ENCODE data around the gene SLC38A5. TPM values are rescaled to one million over a fixed set of nuclear protein-coding genes. Genes with fewer than 3 reads are reported as not detected.

Gene SLC38A5
- total and polyA plus RNA-seq, 2 of the 13 experiments (the other 11 are each of a cell fraction or from before 2014, with no cell fraction given) = 46.1 to 73.4 TPM

DNA sequence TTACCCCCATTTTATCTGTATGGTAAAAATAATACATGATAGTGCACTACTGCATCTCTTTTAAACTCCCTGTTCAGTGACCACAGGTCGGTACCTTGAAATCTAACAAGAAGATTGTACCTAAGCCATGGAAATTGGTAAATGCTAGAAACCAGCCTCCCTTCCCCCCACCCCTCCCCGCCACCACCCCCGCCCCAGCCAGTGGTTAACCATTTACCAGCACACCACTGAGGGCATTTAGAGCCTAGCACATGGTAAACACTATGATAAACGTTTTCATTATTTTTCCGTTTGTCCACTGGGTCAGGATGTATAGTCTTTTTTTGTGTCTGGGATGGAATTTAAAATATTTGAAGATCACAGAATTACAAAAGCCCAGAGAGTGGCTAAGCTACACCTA, 5.2 kb upstream of the SLC38A5 start:
- ATAC-seq (peak; percentile 45), FAIRE-seq (no peak), DNase-seq (ENCODE audit: low spot score) (peak; percentile 40)
- Histone ChIP-seq H3K4me1 (ENCODE audit: insufficient read depth, low read length) (peaks cover 53% of the 10 kb centered on the region), H3K79me2 (ENCODE audit: insufficient read depth, low read length) (peaks cover 19% of the 10 kb centered on the region), H3K27ac (ENCODE audit: extremely low read length, insufficient read depth, low read length) (peak overlapping the region; percentile 76), H3K9ac (ENCODE audit: insufficient read depth, low read depth, low read length) (peak overlapping the region; percentile 77), H4K20me1 (ENCODE audit: insufficient read depth, low read length) (no peaks in the 10 kb centered on the region), H3K9me3 (ENCODE audit: low read length) (no peaks in the 10 kb centered on the region), H3K36me3 (replicated peaks in 1 of 2; ENCODE audit: control insufficient read depth in 1 of 2, insufficient read depth in 2 of 2, low read length in 2 of 2) (peaks cover 0 to 1% of the 10 kb centered on the region in 2 experiments; a peak in 1 of 5 replicates), H3K27me3 (ENCODE audit: control insufficient read depth in 1 of 2, insufficient read depth in 2 of 2, low read length in 2 of 2) (no peaks in the 10 kb centered on the region; a peak in 1 of 5 replicates), H2AFZ (ENCODE audit: low read length) (no peak overlapping the region), H3K4me2 (ENCODE audit: low read depth, low read length) (peak overlapping the region; percentile 74), H3K4me3 (replicated peaks in 1 of 3; ENCODE audit: insufficient read depth in 1 of 3, low read depth in 2 of 3, low read length in 3 of 3) (peak overlapping the region; percentile 68 to 78 (median 77))
- intact Hi-C loops (cut with micrococcal nuclease; ENCODE audit: unreplicated experiment) = loop anchor here (10.0 kb wide), 1 partner anchor 60 kb away; the partner anchor contains the start of gene TBC1D25
- ChIA-PET CTCF (ENCODE audit: low intra/inter-chr PET ratio, low total read pairs) (interaction anchor here (1.8 kb wide), 1 partner anchor 19 kb away, joined by 4 read pairs; no protein-coding TSS in a partner anchor), POLR2A (interaction anchor here (1.7 kb wide), 1 partner anchor 46 kb away, joined by 4 read pairs; the partner anchor contains the start of gene EBP)
- TF ChIP-seq, protein P1, sequence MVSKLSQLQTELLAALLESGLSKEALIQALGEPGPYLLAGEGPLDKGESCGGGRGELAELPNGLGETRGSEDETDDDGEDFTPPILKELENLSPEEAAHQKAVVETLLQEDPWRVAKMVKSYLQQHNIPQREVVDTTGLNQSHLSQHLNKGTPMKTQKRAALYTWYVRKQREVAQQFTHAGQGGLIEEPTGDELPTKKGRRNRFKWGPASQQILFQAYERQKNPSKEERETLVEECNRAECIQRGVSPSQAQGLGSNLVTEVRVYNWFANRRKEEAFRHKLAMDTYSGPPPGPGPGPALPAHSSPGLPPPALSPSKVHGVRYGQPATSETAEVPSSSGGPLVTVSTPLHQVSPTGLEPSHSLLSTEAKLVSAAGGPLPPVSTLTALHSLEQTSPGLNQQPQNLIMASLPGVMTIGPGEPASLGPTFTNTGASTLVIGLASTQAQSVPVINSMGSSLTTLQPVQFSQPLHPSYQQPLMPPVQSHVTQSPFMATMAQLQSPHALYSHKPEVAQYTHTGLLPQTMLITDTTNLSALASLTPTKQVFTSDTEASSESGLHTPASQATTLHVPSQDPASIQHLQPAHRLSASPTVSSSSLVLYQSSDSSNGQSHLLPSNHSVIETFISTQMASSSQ (IDR thresholded peaks at IDR 0.05; ENCODE audit: low read depth) = peak; percentile 49; the same call in 1 of the 2 replicates
- TF ChIP-seq, protein P1 (CRISPR knock-in tag; IDR thresholded peaks at IDR 0.05; ENCODE audit: borderline replicate concordance) = no peak
- TF ChIP-seq SYNCRIP (IDR thresholded peaks at IDR 0.05; ENCODE audit: insufficient read depth, low read depth, low read length) = no peak
- no TSS peak for BruUV-seq (replicated peaks)
- WGBS (ENCODE audit: low lambda C conversion rate) = 0% methylated on average over 5 of the region's 5 CpGs
- in situ Hi-C loops (cut with HindIII; ENCODE audit: extremely low pct_ligation_motif_present, low pct_unique_long_range_greater_than_20kb) = no loop called here

All from HepG2 (cell line).